Spleen (tissue), 11 donors: ENCODE measurements around the gene ADM2. TPM values are rescaled to one million over a fixed set of nuclear protein-coding genes. Genes with fewer than 3 reads are reported as not detected.
A peak's percentile ranks its signal among the peaks of the same experiment; 100 is the strongest.

ENCODE experiments used
- DNase-seq: peaks from one replicate; pipeline ENCODE4 v3.0.0-alpha.2; 2020
- H3K27ac ChIP-seq, 8 donors: fragments of 200-600 bp; sonication (generic) in 7 of 8; 1 replicate in 4 of 8; 2 replicates in 4 of 8; pipeline versions ENCODE4 v1.5.0 to v1.8.0; 2016 to 2021; ENCODE audit warnings: inconsistent platforms in 4 of 8, mild to moderate bottlenecking in 4 of 8, moderate library complexity in 1 of 8
- H3K27me3 ChIP-seq, 7 donors: fragments of 200-600 bp; sonication (generic) in 6 of 7; replicated peaks in 1 of 7; 1 replicate in 4 of 7; 2 replicates in 3 of 7; pipeline versions ENCODE4 v1.5.0 to v1.8.0; 2016 to 2021; ENCODE audit warnings: inconsistent platforms in 3 of 7, mild to moderate bottlenecking in 1 of 7
- H3K36me3 ChIP-seq, 6 donors: fragments of 200-600 bp; sonication (generic) in 5 of 6; 1 replicate in 4 of 6; 2 replicates in 2 of 6; pipeline versions ENCODE4 v1.5.0 to v1.8.0; 2016 to 2021; ENCODE audit warnings: inconsistent platforms in 2 of 6
- H3K4me1 ChIP-seq, 6 donors: fragments of 200-600 bp; sonication (generic) in 5 of 6; 1 replicate in 3 of 6; 2 replicates in 3 of 6; pipeline versions ENCODE4 v1.5.0 to v1.8.0; 2016 to 2021; ENCODE audit warnings: inconsistent platforms in 3 of 6
- H3K4me3 ChIP-seq, 8 donors: fragments of 200-600 bp; sonication (generic) in 7 of 8; 1 replicate in 4 of 8; 2 replicates in 4 of 8; pipeline versions ENCODE4 v1.5.0 to v1.8.0; 2016 to 2021; ENCODE audit warnings: inconsistent platforms in 4 of 8, mild to moderate bottlenecking in 4 of 8, moderate library complexity in 2 of 8
- H3K9me3 ChIP-seq, 8 donors: fragments of 200-600 bp; sonication (generic) in 7 of 8; 1 replicate in 4 of 8; 2 replicates in 4 of 8; pipeline versions ENCODE4 v1.5.0 to v1.8.0; 2016 to 2021; ENCODE audit warnings: inconsistent platforms in 4 of 8
- POLR2A ChIP-seq, 3 donors: fragments of 450-650 bp; IDR thresholded peaks; one replicate each; pipeline ENCODE4 v1.5.1; 2017; ENCODE audit warnings: antibody characterized with exemption in 3 of 3, mild to moderate bottlenecking in 1 of 3
- POLR2AphosphoS5 ChIP-seq, 3 donors: sonication (generic); formaldehyde crosslinking; IDR thresholded peaks; one replicate each; pipeline ENCODE4 v1.5.1; 2017; ENCODE audit warnings: antibody characterized with exemption in 3 of 3
- WGBS, 5 donors: extraction: QIAGEN DNeasy Blood & Tissue Kit in 3 of 5; methylation state at CpG; one replicate each; pipeline versions ENCODE4 v1.1.5 to v1.1.7; 2013 to 2018; 5-methylcytosine and 5-hydroxymethylcytosine counted together
- intact Hi-C: fragments of 100-400 bp; cut with DNase I; formaldehyde crosslinking; loops from one replicate; pipeline ENCODE4 v1.15.0; 2023; ENCODE audit warnings: low total_unique reads
- polyA plus RNA-seq, 3 donors: library from polyadenylated mRNA; stranded (reverse); fragments of 200-250 nt; gene quantifications; one replicate each; pipeline ENCODE4 v1.2.1, GENCODE V29; 2013
- total RNA-seq, 7 donors: library from RNA; depleted of rRNA in 3 of 7; stranded (reverse); fragments of >200 nt in 3 of 7; fragmentation: NEBNext Ultra II Directional in 4 of 7; extraction: Animal tissue kit (Norgen Biotek cat#: 25700) in 4 of 7; gene quantifications; one replicate each; pipeline versions ENCODE4 v1.1.0 to v1.2.1, GENCODE V29; 2016 to 2021
- TF ChIP-seq, protein P1 (sequence below), 11 experiments: fragments of 200-600 bp in 7 of 11; fragments of 450-650 bp in 4 of 11; sonication (generic) in 4 of 11; IDR thresholded peaks in 8 of 11; conservative IDR thresholded peaks in 3 of 11; 1 replicate in 7 of 11; 2 replicates in 4 of 11; pipeline versions ENCODE4 v1.4.0 to v1.8.0; 2016 to 2021; ENCODE audit warnings: antibody characterized with exemption in 11 of 11, inconsistent platforms in 4 of 11, mild to moderate bottlenecking in 1 of 11
- donor health status: healthy with polysubstance abuse.
- donor health status: DM: no; HTN: no; CAD: no; lungs with moderate emphysema.
- donor health status: DM: no; HTN: no; CAD: no.
- donor health status: Bipolar disorder and iron deficiency.
- donor health status: healthy.
- donor health status: DM: no; HTN: no; CAD: no.
- donor health status: DM: yes; HTN: yes; CAD: no.

ADM2 gene
- total and polyA plus RNA-seq, 10 donors = 0.74 to 3.5 (median 2.0) TPM

GRCh38 chr22:50464451-50464850 is 16.9 kb upstream of the ADM2 start:
- DNase-seq = no peak
- TF ChIP-seq POLR2AphosphoS5 (IDR thresholded peaks at IDR 0.05) = peak in 2 of 3 donors; percentile 15 to 55
- TF ChIP-seq, protein P1, sequence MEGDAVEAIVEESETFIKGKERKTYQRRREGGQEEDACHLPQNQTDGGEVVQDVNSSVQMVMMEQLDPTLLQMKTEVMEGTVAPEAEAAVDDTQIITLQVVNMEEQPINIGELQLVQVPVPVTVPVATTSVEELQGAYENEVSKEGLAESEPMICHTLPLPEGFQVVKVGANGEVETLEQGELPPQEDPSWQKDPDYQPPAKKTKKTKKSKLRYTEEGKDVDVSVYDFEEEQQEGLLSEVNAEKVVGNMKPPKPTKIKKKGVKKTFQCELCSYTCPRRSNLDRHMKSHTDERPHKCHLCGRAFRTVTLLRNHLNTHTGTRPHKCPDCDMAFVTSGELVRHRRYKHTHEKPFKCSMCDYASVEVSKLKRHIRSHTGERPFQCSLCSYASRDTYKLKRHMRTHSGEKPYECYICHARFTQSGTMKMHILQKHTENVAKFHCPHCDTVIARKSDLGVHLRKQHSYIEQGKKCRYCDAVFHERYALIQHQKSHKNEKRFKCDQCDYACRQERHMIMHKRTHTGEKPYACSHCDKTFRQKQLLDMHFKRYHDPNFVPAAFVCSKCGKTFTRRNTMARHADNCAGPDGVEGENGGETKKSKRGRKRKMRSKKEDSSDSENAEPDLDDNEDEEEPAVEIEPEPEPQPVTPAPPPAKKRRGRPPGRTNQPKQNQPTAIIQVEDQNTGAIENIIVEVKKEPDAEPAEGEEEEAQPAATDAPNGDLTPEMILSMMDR (IDR thresholded peaks at IDR 0.05 in 8 of 11, conservative IDR thresholded peaks at IDR 0.05 in 3 of 11) = no peak
- Histone ChIP-seq H3K36me3 (peaks cover 4 to 90% (median 86%) of the 10 kb centered on the region in 6 donors), H3K4me1 (peaks cover 5 to 24% (median 15%) of the 10 kb centered on the region in 6 donors), H3K9me3 (no peaks in the 10 kb centered on the region), H3K4me3 (no peak overlapping the region), H3K27ac (no peak overlapping the region), H3K27me3 (no peaks in the 10 kb centered on the region)
- 93 to 95% (median 94%) methylated on average over 7 to 24 of the region's 24 CpGs for WGBS, 5 donors
- intact Hi-C loops = no loop called here

GRCh38 chr22:50465066-50465930 is 16.0 kb upstream of the ADM2 start:
- Histone ChIP-seq H3K27ac (no peak overlapping the region), H3K36me3 (peaks cover 4 to 81% (median 78%) of the 10 kb centered on the region in 6 donors), H3K4me3 (no peak overlapping the region), H3K27me3 (no peaks in the 10 kb centered on the region), H3K4me1 (peaks cover 11 to 33% (median 24%) of the 10 kb centered on the region in 6 donors), H3K9me3 (no peaks in the 10 kb centered on the region)
- TF ChIP-seq POLR2A (IDR thresholded peaks at IDR 0.05) = no peak
- peak in 1 of 3 donors; percentile 17 for TF ChIP-seq POLR2AphosphoS5 (IDR thresholded peaks at IDR 0.05)
- DNase-seq = no peak
- 92 to 95% (median 93%) methylated on average over 25 to 30 of the region's 30 CpGs for WGBS, 5 donors
- intact Hi-C loops = no loop called here

- peak overlapping the region in 1 of 8 donors; percentile 17 for H3K27ac ChIP-seq
- WGBS, 5 donors = 82 to 90% (median 86%) methylated on average over 19 to 24 of the region's 24 CpGs
- no peaks in the 10 kb centered on the region for H3K27me3 ChIP-seq
- peaks cover 30 to 53% (median 44%) of the 10 kb centered on the region in 6 donors for H3K4me1 ChIP-seq
- H3K36me3 ChIP-seq = peaks cover 4 to 61% (median 58%) of the 10 kb centered on the region in 6 donors
- no peaks in the 10 kb centered on the region for H3K9me3 ChIP-seq
- TF ChIP-seq POLR2A (IDR thresholded peaks at IDR 0.05) (no peak), POLR2AphosphoS5 (IDR thresholded peaks at IDR 0.05) (peak in 1 of 3 donors; percentile 26)
- TF ChIP-seq, protein P1 (IDR thresholded peaks at IDR 0.05 in 8 of 11, conservative IDR thresholded peaks at IDR 0.05 in 3 of 11) = no peak
- H3K4me3 ChIP-seq = no peak overlapping the region
- no peak for DNase-seq
- intact Hi-C loops = no loop called here
These were observed 14.0 kb upstream of the ADM2 start for GRCh38 chr22:50467341-50467740.

DNA sequence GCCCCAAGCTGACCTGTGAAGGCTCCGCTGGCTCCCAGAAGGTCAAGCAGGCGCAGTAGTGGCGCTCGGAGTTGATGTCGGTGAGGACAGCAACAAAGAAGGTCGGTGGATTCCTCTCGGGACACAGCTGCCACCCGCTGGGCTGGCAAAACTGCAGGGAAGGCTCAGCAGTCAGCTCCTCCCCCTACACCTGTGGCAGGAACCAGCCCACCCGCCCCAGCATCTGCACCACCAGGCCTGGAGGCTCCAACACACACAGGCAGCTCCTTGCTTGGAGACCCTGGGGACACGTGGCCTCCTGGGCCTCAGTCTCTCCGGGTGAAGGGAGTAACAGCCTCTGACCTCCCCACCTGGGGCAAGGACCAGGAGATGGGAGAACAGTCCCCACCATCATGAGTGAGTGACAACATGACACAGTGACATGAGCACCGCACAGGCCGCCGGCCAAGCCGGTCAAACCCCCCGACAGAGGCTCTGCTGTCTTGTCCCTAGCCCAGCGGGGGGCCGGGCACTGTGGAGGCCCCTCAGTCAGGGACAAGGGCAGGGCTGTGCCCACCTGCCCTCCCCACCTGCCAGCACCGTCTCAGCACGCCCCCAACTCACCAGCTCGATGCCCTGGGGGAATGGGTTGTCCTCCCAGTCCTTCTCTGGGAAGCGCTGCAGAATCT is 13.4 kb upstream of the ADM2 start:
- Histone ChIP-seq H3K36me3 (peaks cover 4 to 55% (median 52%) of the 10 kb centered on the region in 6 donors), H3K4me1 (peaks cover 36 to 59% (median 50%) of the 10 kb centered on the region in 6 donors), H3K27me3 (no peaks in the 10 kb centered on the region), H3K4me3 (no peak overlapping the region), H3K27ac (peak overlapping the region in 3 of 8 donors; percentile 80 to 90 (median 89)), H3K9me3 (no peaks in the 10 kb centered on the region)
- intact Hi-C loops = no loop called here
- no peak for DNase-seq
- TF ChIP-seq POLR2A (IDR thresholded peaks at IDR 0.05) = no peak
- TF ChIP-seq, protein P1 (IDR thresholded peaks at IDR 0.05 in 8 of 11, conservative IDR thresholded peaks at IDR 0.05 in 3 of 11) = no peak
- TF ChIP-seq POLR2AphosphoS5 (IDR thresholded peaks at IDR 0.05) = peak in 1 of 3 donors; percentile 9
- WGBS, 5 donors = 73 to 90% (median 85%) methylated on average over 7 to 22 of the region's 22 CpGs
